ENCODE measurements around the gene NDUFC1.
A peak's percentile ranks its signal among the peaks of the same experiment; 100 is the strongest.
"Not testable (repeated sequence)": the region's sequence is repeated elsewhere in the genome, so short reads cannot be mapped to it uniquely, and the experiment has no call there.

NDUFC1 gene

DNA sequence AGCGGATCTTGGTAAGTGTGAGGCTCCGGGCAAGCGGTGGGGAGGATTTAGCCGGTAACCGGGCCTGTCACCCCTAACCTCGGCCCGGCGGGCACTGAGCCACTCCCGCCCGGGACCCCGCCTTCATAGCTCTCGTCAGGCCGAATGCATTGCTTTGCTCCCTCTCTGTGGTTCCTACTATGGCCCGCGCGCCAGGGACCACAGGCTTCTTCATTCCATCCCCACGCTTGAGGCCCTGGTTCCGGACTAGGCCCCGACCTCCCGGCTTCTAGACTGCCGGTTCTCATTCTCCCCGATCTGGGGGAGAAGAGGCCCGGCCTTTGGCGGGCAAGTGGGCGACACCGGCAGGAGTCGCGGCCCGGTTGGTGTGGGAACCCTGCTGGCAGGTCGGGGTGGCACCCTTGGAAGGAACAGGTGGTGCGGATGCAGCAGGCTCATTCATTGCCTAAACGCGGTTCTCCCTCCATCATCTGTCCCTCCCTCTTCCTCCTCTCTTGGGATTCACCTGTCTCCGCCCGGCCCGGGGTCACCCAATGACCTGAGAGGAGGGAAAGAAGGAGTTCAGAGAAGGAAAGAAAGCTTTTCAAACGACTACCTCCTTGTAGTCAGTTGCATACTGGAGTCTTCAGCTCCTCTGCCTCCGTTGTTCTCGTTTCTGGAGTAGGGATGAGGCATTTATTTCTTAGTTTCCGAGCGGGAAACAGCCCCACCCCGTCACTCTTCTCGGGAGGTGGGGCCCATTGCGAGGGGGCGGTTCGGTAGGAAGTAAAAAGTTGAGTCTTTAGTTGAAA lies at the start of gene NDUFC1:
TSS of gene NDUFC1 (minus strand) at position 657 of the 791 bp plus-strand sequence. CDS start 6,679 bp downstream, outside the sequence.
- DNase-seq (ENCODE audit: low read depth, low spot score): no peak

DNA sequence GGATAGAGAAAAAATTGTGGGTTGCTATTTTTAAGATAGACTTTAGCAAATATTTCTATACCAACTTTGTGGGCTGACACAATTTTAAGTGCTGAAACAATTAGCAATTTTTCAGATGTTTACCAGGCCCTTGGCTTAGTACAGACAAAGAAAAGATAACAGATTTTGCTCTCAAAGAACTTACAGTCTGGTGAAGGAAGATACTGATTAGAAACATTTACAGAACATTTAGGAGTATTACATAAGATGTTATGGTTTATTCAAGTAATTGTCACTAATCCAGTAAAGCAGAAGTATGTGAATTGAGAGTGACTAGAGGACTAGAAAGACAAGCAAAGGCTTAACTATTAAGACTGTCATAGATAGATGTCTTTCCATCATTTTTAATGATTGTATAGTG lies 35.3 kb upstream of the NDUFC1 start:
- DNase-seq (ENCODE audit: low read depth, low spot score): no peak

DNA sequence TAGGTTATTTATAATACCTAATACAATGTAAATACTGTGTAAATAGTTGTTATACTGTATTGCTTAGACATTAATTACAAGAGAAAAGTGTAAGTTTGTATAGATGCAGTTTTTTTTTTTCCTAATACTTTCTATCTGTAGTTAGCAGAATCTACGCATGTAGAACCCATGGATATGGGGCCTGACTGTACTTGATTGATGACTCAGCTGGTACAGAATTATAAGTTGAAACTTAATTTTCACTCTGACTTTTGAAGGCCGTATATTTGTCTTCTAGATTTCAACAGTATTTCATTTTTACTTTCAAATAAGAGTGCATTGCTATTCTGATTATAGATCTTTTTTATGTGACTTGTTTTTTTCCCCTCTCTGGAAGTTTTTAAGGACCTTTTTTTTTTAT lies 30.8 kb upstream of the NDUFC1 start:
- no peak for DNase-seq (ENCODE audit: low read depth, low spot score)

DNA sequence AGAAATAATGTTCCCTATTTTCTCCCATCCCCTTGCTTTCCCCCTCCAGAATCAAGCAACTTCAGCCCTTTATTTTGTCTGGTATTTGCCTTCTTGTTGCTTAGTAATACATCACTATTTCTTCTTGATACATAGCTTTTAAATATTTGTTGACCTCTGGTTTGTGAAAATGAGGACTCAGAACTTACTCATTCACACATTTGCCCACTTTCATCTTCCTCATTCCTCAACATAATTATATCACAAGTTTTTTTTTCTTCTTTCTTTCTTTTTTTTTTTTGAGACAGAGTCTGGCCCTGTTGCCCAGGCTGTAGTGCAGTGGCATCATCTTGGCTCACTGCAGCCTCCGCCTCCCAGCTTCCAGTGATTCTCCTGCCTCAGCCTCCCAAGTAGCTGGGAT lies 28.9 kb upstream of the NDUFC1 start:
- DNase-seq (ENCODE audit: low read depth, low spot score): no peak

DNA sequence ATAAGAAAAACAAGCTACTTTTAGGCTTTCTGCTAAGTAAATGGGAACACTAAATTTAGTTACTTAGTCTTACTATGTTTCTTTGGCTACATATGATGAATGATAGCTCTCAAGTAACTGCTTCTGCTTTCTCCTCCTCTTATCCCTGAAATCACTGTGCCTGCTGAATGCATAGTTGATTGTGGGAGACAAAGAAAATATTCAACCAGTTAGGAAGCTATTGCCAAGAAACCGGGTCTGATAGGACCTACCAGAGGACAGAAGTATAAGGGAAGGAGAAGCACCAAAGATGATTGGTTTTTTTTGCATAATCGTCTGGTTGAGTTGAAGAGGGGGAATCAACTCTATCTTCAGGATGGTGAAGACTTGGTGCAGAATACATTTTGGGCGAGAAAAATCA lies 28.0 kb upstream of the NDUFC1 start:
- DNase-seq (ENCODE audit: low read depth, low spot score): no peak

DNA sequence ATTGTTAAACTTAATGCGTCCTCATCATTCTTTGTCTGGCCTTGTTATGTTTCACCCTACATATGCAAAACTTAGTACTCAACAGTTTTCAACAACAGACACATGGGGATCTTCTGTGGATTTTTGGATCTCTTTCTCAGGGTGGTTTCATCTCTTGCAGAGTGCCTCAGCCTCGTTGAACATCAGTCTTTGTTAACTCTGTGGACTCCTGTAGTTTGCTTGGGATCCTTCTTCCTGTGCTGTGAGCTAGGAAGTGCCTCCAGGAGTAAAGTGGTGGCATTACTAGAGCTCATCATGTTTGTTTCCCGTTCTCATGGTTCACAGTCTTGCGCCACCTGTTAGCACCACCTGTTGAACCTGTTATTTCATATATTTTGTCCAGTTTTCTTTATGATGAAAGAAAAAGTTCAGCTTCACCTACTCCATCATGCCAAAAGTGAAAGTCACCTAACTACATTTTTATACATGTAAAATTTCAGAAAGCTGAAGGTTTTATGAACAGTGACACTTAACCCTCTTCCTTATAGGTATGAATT lies 27.5 kb upstream of the NDUFC1 start:
- DNase-seq (ENCODE audit: low read depth, low spot score): no peak

DNA sequence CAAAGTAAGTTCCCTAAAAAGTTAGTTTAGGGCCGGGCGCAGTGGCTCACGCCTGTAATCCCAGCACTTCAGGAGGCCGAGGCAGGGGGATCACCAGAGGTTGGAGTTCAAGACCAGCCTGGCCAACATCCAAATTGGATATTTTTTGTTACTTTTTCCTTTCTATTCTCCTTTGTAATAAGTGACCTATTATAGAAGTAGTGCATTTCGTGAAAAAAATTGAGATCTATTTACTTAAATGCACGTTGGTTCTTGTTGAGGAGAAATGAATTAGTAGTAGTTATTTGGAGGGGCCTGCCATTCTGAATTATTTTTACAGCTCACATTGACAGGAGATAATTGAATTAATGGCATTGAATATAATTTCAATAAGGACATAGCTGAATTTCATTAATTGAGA lies 22.3 kb upstream of the NDUFC1 start:
- no peak for DNase-seq (ENCODE audit: low read depth, low spot score)

DNA sequence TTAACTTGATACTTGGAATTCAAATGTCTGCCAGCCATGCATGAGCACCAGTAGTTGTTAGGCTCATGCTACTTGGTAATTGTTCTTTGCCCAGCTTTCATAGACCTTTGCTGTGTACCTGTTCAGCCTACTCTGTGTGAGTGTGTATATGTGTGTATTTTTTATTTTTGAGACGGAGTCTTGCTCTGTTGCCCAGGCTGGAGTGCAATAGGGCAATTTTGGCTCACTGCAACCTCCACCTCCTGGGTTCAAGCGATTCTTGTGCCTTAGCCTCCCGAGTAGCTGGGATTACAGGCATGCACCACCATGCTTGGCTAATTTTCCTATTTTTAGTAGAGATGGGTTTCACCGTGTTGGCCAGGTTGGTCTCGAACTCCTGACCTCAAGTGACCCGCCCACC lies 20.3 kb upstream of the NDUFC1 start:
- DNase-seq (ENCODE audit: low read depth, low spot score): not testable (repeated sequence)

DNA sequence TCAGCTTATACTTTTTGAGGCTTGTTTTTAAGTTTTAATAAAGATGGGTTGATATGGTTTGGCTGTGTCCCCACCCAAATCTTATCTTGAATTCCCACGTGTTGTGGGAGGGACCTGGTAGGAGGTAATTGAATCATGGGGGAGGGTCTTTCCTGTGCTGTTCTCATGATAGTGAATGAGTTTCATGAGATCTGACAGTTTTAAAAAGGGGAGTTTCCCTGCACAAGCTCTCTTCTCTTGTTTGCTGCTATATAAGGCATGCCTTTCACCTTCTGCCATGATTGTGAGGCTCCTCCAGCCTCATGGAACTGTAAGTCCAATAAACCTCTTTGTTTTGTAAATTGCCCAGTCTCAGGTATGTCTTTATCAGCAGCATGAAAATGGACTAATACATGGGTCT lies 19.8 kb upstream of the NDUFC1 start:
- DNase-seq (ENCODE audit: low read depth, low spot score): not testable (repeated sequence)

DNA sequence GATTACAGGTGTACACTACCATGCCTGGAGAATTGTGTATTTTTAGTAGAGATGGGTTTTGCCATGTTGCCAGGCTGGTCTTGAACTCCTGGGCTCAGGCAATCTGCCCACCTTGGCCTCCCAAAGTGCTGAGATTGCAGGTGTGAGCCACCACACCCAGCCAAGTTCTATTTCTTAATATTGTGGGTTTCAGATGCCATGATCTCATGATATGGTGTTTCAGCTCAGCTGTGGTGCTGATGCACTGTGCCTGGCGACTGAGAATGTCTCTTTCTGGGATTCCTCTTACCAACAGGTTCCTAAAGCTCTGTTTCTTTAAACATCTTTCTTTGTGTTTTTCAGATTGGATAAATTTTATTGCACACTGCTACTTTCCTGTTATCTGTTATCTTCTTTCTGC lies 17.3 kb upstream of the NDUFC1 start:
- DNase-seq (ENCODE audit: low read depth, low spot score): no peak

DNA sequence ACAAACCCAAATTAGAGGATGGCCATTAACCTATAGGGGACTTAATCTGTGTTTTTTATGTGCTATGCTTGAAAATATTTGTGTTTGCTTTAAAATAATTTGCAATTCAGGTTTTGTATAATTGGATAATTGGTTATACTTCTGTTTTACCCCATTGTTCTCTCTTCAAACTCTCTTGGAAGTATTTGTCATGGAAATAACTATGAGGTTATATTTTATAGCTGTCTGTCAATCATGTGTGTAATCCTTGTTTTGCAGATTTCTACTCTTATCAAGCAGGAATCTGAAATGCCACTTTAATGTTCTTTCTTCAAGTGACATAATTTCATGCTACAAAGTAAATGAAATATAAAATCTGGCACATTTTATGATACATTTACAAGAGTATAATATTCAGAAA lies 15.4 kb upstream of the NDUFC1 start:
- no peak for DNase-seq (ENCODE audit: low read depth, low spot score)

DNA sequence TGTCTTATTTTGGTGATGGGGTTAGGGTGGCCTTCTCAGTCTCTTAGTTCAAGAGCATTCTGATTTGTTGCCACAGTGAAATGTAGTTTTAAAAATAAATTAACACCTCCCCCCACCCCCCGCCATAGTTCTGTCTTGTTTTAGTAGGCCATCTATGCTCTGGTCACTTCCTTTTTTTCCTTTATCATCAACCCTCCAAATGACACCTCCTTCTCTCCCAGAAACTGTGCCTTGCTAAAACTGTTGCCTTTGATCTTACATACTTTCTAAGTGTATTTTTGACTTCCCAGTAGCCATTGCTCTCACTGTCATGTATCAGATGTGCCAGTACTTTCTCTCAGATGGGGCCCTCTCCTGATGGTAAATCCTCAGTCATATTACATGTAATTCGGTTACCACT lies 14.5 kb upstream of the NDUFC1 start:
- no peak for DNase-seq (ENCODE audit: low read depth, low spot score)

DNA sequence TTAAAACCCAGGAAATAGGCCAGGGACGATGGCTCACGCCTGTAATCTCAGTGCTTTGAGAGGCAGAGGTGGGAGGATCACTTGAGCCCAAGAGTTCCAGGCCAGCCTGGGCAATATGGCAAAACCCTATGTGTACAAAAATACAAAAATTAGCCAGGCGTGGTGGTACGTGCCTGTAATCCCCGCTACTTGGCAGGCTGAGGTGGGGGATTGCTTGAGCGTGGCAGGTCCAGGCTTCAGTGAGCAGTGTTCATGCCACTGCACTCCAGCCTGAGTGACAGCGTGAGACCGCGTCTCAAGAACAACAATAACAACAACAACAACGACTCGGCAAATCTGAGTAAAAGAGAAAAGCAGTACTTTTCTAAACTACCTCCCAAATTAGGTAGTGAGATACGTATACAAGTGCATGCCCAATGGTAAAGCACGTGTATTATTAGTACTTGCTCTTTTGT lies 13.0 kb upstream of the NDUFC1 start:
- DNase-seq (ENCODE audit: low read depth, low spot score): no peak

DNA sequence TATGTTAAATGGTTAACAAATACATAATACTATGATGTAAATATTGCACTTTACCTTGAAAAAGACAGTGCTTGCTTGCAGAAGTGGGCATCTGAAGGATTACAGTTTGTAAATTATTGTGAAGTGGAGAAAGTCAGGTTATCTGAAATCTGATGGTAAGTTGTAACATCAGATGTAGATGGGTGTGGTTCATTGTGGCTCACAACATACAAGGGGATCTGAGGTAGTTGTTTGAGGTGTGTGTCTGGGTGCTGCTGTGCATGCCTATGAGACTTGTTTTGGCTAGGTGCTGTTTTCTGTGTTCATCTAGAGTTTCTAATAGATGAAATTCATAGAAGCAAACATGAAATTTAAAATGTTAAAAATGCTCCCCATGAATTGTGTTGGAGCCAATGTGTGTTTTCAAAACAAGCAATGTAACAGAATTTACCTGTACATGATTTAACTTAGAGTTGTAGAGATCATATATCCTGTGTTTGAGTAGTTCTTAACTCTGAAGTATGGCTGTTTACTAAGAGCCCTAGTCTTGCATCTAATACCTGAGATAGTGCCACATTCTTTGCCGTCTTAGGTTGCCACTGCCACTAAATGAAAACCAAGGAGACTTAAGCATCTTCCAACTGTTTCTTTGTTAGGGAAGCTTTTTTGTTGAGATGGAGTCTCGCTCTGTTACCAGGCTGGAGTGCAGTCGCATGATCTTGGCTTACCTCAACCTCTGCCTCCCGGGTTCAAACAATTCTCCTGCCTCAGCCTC lies 11.9 kb upstream of the NDUFC1 start:
- no peak for DNase-seq (ENCODE audit: low read depth, low spot score)

DNA sequence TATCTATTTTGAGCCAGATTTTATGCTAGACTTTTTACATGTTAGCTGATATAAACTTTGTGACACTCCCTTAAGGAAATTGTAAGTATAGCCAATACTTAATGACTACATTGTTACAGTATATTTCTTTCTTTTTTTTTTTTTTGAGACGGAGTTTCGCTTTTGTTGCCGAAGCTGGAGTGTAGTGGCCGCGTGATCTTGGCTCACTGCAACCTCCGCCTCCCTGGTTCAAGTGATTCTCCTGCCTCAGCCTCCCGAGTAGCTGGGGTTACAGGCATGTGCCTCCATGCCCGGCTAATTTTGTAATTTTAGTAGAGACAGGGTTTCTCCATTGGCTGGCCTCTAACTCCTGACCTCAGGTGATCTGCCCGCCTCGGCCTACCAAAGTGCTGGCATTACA lies 11.1 kb upstream of the NDUFC1 start:
- DNase-seq (ENCODE audit: low read depth, low spot score): not testable (repeated sequence)

DNA sequence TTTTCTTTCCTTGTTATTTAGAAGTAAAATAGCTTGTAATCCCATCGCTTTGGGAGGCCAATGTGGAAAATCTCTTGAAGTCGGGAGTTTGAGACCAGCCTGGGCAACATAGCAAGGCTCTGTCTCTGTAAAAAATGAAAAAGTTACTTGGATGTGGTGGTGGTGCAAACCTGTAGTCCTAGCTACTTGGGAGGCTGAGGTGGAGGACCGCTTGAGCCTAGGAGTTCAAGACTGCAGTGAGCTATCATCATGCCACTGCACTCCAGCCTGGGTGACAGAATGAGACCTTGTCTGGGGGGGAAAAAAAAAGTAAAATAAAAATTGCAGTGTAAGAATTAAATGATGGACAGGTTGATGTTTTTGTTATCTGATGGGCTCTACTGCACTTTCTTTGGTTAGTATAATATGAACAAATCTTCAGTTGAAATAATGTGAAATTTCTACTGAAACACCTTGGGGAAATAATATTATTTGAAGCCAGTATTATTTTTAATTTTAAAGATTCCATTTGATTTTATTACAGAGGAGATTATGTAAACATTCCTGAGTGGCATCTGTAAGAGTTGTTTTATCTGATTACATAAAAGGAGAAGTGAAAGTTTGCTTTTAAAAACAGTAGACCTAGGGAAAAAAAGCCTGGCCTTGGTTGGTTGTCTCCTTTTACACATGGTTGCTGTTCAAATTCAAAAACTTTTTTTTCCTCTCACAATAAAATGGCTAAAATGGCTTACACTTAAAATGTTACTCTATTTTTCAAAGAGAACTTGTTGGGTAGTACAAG lies 10.5 kb upstream of the NDUFC1 start:
- DNase-seq (ENCODE audit: low read depth, low spot score): no peak

DNA sequence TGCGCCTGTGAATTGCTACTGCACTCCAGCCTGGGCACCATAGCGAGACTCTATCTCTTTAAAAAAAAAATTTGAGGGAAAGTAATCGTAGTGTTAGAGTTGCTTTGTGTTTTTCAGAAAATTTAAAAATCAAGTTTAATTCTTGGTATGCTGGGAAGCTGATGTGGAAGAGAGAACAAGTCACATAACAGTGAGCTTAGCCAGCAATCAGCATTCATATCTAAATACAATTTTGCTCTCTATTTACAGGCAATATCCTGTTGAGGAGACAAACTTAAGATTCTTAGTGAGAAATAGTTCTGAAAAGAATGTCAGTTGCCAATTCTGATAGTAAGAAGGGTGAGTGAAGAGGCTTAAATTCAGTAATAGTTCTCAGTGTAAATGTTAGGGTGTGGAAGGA lies 9.6 kb upstream of the NDUFC1 start:
- no peak for DNase-seq (ENCODE audit: low read depth, low spot score)

DNA sequence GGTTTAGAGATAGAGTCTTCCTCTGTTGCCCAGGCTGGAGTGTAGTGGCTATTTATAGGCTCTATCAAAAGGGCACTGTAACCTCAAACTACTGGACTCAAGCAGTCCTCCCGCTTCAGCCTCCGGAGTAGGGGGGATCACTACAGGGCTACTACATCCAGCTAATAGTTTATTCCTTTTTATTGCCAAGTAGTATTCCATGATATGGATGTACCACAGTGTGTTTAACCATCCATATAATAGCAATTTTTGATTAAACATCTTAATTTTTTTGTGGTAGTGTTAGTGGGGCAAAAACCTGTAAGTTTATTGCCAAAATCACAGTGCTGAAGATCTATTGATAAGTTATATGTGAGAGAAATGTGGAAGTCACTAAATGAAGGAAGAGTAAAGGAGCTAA lies 2.6 kb upstream of the NDUFC1 start:
- no peak for DNase-seq (ENCODE audit: low read depth, low spot score)

DNA sequence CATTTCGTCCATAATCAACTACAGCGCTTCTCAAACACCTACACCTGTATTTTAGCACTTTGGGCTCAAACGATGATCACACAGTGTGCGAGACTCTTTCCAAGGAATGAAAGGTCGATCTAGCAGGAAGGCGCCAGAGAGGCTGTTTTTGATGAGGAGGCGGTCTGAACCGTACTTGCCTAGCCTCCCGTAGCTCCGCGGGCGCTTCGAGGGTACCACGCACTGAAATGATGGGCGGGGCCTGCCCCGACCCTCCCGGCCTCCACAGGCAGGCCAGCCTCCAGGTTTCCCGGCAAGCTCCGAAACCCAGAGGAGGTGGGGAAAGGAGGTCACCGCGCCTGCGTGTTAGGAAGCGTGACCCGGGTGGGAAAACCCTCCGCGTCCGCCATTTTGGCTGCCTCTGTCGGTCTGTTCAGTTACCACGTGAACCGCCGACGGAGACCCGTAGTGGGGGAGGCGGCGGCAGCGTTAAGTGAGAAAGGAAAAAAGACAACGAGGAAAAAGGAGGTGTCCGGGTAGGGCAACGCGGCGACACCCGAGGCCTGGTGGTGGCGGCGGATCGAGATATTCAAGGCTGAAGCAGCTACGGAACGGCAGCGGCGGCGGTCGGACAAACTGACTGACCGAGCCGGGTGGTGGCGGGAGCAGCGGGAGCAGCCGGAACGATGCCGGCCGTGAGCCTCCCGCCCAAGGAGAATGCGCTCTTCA lies 1.0 kb downstream of the NDUFC1 start, which contains the start of gene NAA15:
TSS of gene NAA15 (plus strand) at position 393 of the 708 bp plus-strand sequence. CDS start at position 666, 273 bp downstream.
- peak; percentile 95 for DNase-seq (ENCODE audit: low read depth, low spot score)

DNA sequence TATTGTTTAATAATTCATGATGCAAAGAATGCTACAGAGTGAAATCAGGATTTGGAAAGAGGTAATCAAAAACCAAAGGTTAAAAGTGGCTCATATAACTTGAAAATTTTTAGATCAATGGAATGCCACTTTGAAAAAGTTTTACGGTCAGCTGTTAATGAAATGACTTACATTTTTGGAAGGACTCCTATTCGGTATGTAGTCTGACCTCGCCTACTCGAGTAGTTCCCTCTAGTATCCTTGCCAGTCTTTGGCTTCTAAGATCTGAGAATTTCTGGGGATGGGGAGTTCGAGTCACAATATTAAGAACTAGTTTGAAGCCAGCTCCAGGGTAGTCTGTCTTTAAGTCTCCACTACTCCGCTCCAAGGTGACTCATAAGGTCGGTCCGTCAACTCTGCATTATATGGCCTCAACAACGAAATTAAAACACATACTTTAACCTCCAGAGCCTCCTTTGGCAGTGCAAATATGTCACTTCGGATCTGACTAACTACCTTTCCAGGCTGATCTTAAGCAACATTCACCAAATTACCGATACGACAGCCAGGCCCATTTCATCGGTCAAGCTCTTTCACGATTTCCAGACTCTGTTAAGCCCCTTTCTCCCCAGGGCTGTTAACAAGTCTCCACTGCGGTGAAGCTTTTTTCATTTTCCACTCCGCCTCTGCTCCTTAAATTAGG lies 1.7 kb downstream of the NDUFC1 start:
- no peak for DNase-seq (ENCODE audit: low read depth, low spot score)

DNA sequence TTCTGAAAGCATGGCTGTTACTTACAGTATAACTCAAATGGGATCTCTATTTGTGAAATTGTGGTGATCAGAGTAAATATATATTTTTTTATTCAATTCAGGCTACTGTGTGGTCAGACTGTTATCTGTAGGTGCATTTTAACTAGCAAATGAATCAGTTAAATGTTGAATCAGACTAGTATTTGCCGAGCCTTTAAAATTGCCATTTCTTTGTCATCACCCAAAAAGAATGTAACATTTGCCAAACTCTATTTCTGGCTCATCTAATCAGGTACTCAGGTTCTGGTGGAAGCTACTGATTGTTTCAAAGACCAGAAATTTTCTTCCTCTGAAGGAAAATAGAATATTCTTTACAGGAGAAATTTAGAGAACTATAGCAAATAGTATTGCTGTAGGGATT lies 2.7 kb downstream of the NDUFC1 start:
- DNase-seq (ENCODE audit: low read depth, low spot score): no peak
